ENCODE measurements around the gene CUL3.

DNA sequence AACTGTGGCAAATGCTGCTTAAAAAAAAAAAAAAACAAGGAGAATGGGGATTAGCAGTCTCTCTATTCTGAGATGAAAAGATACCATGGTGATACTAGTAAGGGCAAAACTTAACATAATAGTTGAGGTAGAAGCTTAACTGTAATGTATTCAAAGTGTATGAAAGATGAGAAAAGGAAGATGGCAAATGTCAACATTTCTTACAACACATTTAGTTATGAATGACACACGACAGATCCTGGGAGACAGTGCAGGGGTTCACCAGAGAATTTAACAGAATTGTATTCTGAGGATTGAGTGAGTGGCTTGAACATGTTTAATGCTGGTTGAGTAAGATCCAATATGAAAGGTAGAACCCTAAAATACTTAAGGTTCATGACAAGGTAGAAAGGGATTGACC lies 52.7 kb downstream of the CUL3 start:
- TF ChIP-seq, protein P1, sequence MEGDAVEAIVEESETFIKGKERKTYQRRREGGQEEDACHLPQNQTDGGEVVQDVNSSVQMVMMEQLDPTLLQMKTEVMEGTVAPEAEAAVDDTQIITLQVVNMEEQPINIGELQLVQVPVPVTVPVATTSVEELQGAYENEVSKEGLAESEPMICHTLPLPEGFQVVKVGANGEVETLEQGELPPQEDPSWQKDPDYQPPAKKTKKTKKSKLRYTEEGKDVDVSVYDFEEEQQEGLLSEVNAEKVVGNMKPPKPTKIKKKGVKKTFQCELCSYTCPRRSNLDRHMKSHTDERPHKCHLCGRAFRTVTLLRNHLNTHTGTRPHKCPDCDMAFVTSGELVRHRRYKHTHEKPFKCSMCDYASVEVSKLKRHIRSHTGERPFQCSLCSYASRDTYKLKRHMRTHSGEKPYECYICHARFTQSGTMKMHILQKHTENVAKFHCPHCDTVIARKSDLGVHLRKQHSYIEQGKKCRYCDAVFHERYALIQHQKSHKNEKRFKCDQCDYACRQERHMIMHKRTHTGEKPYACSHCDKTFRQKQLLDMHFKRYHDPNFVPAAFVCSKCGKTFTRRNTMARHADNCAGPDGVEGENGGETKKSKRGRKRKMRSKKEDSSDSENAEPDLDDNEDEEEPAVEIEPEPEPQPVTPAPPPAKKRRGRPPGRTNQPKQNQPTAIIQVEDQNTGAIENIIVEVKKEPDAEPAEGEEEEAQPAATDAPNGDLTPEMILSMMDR (IDR thresholded peaks at IDR 0.05; ENCODE audit: poor library complexity) = no peak
- no peak for TF ChIP-seq EZH2 (IDR thresholded peaks at IDR 0.05; ENCODE audit: borderline replicate concordance)
- TF ChIP-seq EZH2phosphoT487 (IDR thresholded peaks at IDR 0.05; ENCODE audit: low read depth, severe bottlenecking, unreplicated experiment) = no peak

All from hepatocyte (in vitro differentiated cells).